IPS-18a (cell line): ENCODE results near the gene RPGRIP1L.

ENCODE experiments used
- H3K27ac ChIP-seq: one replicate; pipeline ENCODE4 v1.5.1; 2013; ENCODE audit warnings: low read length
- H3K27me3 ChIP-seq: one replicate; pipeline ENCODE4 v1.6.1; 2013; ENCODE audit warnings: mild to moderate bottlenecking, low read length; ENCODE audit not compliant: control insufficient read depth, insufficient read depth
- H3K36me3 ChIP-seq: one replicate; pipeline ENCODE4 v1.6.1; 2013; ENCODE audit warnings: low read depth, low read length; ENCODE audit not compliant: control insufficient read depth
- H3K4me1 ChIP-seq: one replicate; pipeline ENCODE4 v1.6.1; 2013; ENCODE audit warnings: low read depth, low read length; ENCODE audit not compliant: control insufficient read depth
- H3K4me3 ChIP-seq: one replicate; pipeline ENCODE4 v1.5.1; 2013; ENCODE audit warnings: low read length
- H3K9ac ChIP-seq: one replicate; pipeline ENCODE4 v1.6.1; 2013; ENCODE audit warnings: mild to moderate bottlenecking, low read length, moderate library complexity
- H3K9me3 ChIP-seq: one replicate; pipeline ENCODE4 v1.6.1; 2013; ENCODE audit warnings: low read depth, low read length; ENCODE audit not compliant: control insufficient read depth

RPGRIP1L gene

GRCh38 chr16:53620476-53620875, 83.2 kb downstream of the RPGRIP1L start:
- Histone ChIP-seq H3K27me3 (no peaks in the 10 kb centered on the region), H3K4me3 (no peak overlapping the region), H3K9ac (no peak overlapping the region)

GRCh38 chr16:53619235-53619634, 84.4 kb downstream of the RPGRIP1L start:
- Histone ChIP-seq H3K9ac (no peak overlapping the region), H3K4me1 (no peaks in the 10 kb centered on the region), H3K27ac (no peak overlapping the region), H3K36me3 (no peaks in the 10 kb centered on the region), H3K27me3 (no peaks in the 10 kb centered on the region), H3K9me3 (no peaks in the 10 kb centered on the region), H3K4me3 (no peak overlapping the region)

More at GRCh38 chr16:53620476-53620875, 83.2 kb downstream of the RPGRIP1L start:
- Histone ChIP-seq H3K9me3 (no peaks in the 10 kb centered on the region), H3K4me1 (no peaks in the 10 kb centered on the region), H3K36me3 (no peaks in the 10 kb centered on the region), H3K27ac (no peak overlapping the region)

- no peak overlapping the region for H3K27ac ChIP-seq
Observed at GRCh38 chr16:53614346-53614745, 89.3 kb downstream of the RPGRIP1L start.

GRCh38 chr16:53612003-53612402, 91.7 kb downstream of the RPGRIP1L start:
- Histone ChIP-seq H3K36me3 (no peaks in the 10 kb centered on the region), H3K4me3 (no peak overlapping the region), H3K9ac (no peak overlapping the region), H3K27ac (no peak overlapping the region), H3K27me3 (no peaks in the 10 kb centered on the region), H3K9me3 (no peaks in the 10 kb centered on the region), H3K4me1 (no peaks in the 10 kb centered on the region)

More at GRCh38 chr16:53614346-53614745, 89.3 kb downstream of the RPGRIP1L start:
- Histone ChIP-seq H3K27me3 (no peaks in the 10 kb centered on the region), H3K9me3 (no peaks in the 10 kb centered on the region), H3K4me3 (no peak overlapping the region), H3K4me1 (no peaks in the 10 kb centered on the region), H3K9ac (no peak overlapping the region), H3K36me3 (no peaks in the 10 kb centered on the region)

- H3K9ac ChIP-seq = no peak overlapping the region
Observed at GRCh38 chr16:53611179-53611696, 92.4 kb downstream of the RPGRIP1L start.

GRCh38 chr16:53609536-53609935, 94.1 kb downstream of the RPGRIP1L start:
- Histone ChIP-seq H3K27ac (no peak overlapping the region), H3K27me3 (no peaks in the 10 kb centered on the region), H3K4me1 (no peaks in the 10 kb centered on the region), H3K9ac (no peak overlapping the region), H3K9me3 (no peaks in the 10 kb centered on the region), H3K36me3 (no peaks in the 10 kb centered on the region), H3K4me3 (no peak overlapping the region)

More at GRCh38 chr16:53611179-53611696, 92.4 kb downstream of the RPGRIP1L start:
- no peak overlapping the region for H3K27ac ChIP-seq
- H3K4me1 ChIP-seq = no peaks in the 10 kb centered on the region
- no peaks in the 10 kb centered on the region for H3K27me3 ChIP-seq
- no peaks in the 10 kb centered on the region for H3K36me3 ChIP-seq
- no peak overlapping the region for H3K4me3 ChIP-seq
- no peaks in the 10 kb centered on the region for H3K9me3 ChIP-seq

- no peaks in the 10 kb centered on the region for H3K4me1 ChIP-seq
- H3K27ac ChIP-seq = no peak overlapping the region
- no peak overlapping the region for H3K9ac ChIP-seq
- H3K27me3 ChIP-seq = no peaks in the 10 kb centered on the region
- no peaks in the 10 kb centered on the region for H3K36me3 ChIP-seq
- no peak overlapping the region for H3K4me3 ChIP-seq
- H3K9me3 ChIP-seq = no peaks in the 10 kb centered on the region
Observed at GRCh38 chr16:53608094-53608493, 95.6 kb downstream of the RPGRIP1L start.

GRCh38 chr16:53605831-53606400, 97.7 kb downstream of the RPGRIP1L start:
- no peaks in the 10 kb centered on the region for H3K4me1 ChIP-seq
- no peaks in the 10 kb centered on the region for H3K9me3 ChIP-seq
- no peaks in the 10 kb centered on the region for H3K27me3 ChIP-seq
- no peak overlapping the region for H3K9ac ChIP-seq
- no peak overlapping the region for H3K27ac ChIP-seq
- no peak overlapping the region for H3K4me3 ChIP-seq
- no peaks in the 10 kb centered on the region for H3K36me3 ChIP-seq

- Histone ChIP-seq H3K27ac (no peak overlapping the region), H3K9ac (no peak overlapping the region), H3K4me1 (no peaks in the 10 kb centered on the region), H3K36me3 (no peaks in the 10 kb centered on the region), H3K9me3 (no peaks in the 10 kb centered on the region), H3K4me3 (no peak overlapping the region), H3K27me3 (no peaks in the 10 kb centered on the region)
Observed at GRCh38 chr16:53605356-53605755, 98.3 kb downstream of the RPGRIP1L start.

- no peak overlapping the region for H3K4me3 ChIP-seq
- H3K9me3 ChIP-seq = no peaks in the 10 kb centered on the region
- H3K27me3 ChIP-seq = no peaks in the 10 kb centered on the region
- no peak overlapping the region for H3K9ac ChIP-seq
- no peak overlapping the region for H3K27ac ChIP-seq
- no peaks in the 10 kb centered on the region for H3K4me1 ChIP-seq
- H3K36me3 ChIP-seq = no peaks in the 10 kb centered on the region
Observed at GRCh38 chr16:53601961-53602360, 101.7 kb downstream of the RPGRIP1L start.

GRCh38 chr16:53600616-53601015, 103.0 kb downstream of the RPGRIP1L start:
- Histone ChIP-seq H3K4me1 (no peaks in the 10 kb centered on the region), H3K36me3 (no peaks in the 10 kb centered on the region), H3K9me3 (no peaks in the 10 kb centered on the region), H3K9ac (no peak overlapping the region), H3K27me3 (no peaks in the 10 kb centered on the region), H3K27ac (no peak overlapping the region), H3K4me3 (no peak overlapping the region)

GRCh38 chr16:53600126-53600525, 103.5 kb downstream of the RPGRIP1L start:
- Histone ChIP-seq H3K9ac (no peak overlapping the region), H3K36me3 (no peaks in the 10 kb centered on the region), H3K27me3 (no peaks in the 10 kb centered on the region), H3K27ac (no peak overlapping the region), H3K9me3 (no peaks in the 10 kb centered on the region), H3K4me3 (no peak overlapping the region), H3K4me1 (no peaks in the 10 kb centered on the region)
